Measurements from ENCODE around the gene CORO1A.
"Not testable (repeated sequence)": the region's sequence is repeated elsewhere in the genome, so short reads cannot be mapped to it uniquely, and the experiment has no call there.

CORO1A gene

GRCh38 chr16:30206252-30206651 is 22.9 kb downstream of the CORO1A start:
- DNase-seq, result not testable (repeated sequence)

- DNase-seq, result not testable (repeated sequence)
Observed at GRCh38 chr16:30207063-30207704, 23.8 kb downstream of the CORO1A start.

GRCh38 chr16:30209032-30209431 is 25.6 kb downstream of the CORO1A start:
- DNase-seq, result not testable (repeated sequence)

- DNase-seq, result not testable (repeated sequence)
Observed at GRCh38 chr16:30211414-30211813, 28.0 kb downstream of the CORO1A start.

GRCh38 chr16:30217082-30217481 is 33.7 kb downstream of the CORO1A start:
- not testable (repeated sequence) for DNase-seq
